GM06990 (cell line): ENCODE measurements around the gene SOHLH2.

Source experiments
- DNase-seq: peaks from one replicate; pipeline ENCODE4 v3.0.0-alpha.2; 2011; ENCODE audit not compliant: insufficient read length; ENCODE audit errors: extremely low read depth
- H3K27me3 ChIP-seq: replicated peaks from 2 replicates; pipeline ENCODE4 v1.6.0; 2011; ENCODE audit warnings: low read length; ENCODE audit not compliant: control insufficient read depth, insufficient read depth
- H3K36me3 ChIP-seq: 2 replicates; pipeline ENCODE4 v1.5.1; 2011; ENCODE audit warnings: low read length; ENCODE audit not compliant: control insufficient read depth, insufficient read depth
- H3K4me3 ChIP-seq: replicated peaks from 2 replicates; pipeline ENCODE4 v1.5.1; 2011; ENCODE audit warnings: low read depth, mild to moderate bottlenecking, control low read depth, low read length
- TF ChIP-seq, protein P1 (sequence below): IDR thresholded peaks from 2 replicates; pipeline ENCODE4 v1.5.1; 2011; ENCODE audit warnings: low read length, control low read depth, mild to moderate bottlenecking, inconsistent platforms; ENCODE audit not compliant: insufficient read depth, poor library complexity, severe bottlenecking

Gene SOHLH2, protein sequence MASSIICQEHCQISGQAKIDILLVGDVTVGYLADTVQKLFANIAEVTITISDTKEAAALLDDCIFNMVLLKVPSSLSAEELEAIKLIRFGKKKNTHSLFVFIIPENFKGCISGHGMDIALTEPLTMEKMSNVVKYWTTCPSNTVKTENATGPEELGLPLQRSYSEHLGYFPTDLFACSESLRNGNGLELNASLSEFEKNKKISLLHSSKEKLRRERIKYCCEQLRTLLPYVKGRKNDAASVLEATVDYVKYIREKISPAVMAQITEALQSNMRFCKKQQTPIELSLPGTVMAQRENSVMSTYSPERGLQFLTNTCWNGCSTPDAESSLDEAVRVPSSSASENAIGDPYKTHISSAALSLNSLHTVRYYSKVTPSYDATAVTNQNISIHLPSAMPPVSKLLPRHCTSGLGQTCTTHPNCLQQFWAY

GRCh38 chr13:36214163-36214921, at the start of gene SOHLH2:
SOHLH2 (minus strand) TSS chr13:36214556; CDS start chr13:36214526, 30 bp downstream.
- H3K27me3 ChIP-seq = no peaks in the 10 kb centered on the region
- no peak within 1 kb of the TSS for H3K4me3 ChIP-seq
- TF ChIP-seq, protein P1, sequence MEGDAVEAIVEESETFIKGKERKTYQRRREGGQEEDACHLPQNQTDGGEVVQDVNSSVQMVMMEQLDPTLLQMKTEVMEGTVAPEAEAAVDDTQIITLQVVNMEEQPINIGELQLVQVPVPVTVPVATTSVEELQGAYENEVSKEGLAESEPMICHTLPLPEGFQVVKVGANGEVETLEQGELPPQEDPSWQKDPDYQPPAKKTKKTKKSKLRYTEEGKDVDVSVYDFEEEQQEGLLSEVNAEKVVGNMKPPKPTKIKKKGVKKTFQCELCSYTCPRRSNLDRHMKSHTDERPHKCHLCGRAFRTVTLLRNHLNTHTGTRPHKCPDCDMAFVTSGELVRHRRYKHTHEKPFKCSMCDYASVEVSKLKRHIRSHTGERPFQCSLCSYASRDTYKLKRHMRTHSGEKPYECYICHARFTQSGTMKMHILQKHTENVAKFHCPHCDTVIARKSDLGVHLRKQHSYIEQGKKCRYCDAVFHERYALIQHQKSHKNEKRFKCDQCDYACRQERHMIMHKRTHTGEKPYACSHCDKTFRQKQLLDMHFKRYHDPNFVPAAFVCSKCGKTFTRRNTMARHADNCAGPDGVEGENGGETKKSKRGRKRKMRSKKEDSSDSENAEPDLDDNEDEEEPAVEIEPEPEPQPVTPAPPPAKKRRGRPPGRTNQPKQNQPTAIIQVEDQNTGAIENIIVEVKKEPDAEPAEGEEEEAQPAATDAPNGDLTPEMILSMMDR = no peak
- H3K36me3 ChIP-seq = no peaks in the 10 kb centered on the region
- peak; percentile 3 for DNase-seq

DNA sequence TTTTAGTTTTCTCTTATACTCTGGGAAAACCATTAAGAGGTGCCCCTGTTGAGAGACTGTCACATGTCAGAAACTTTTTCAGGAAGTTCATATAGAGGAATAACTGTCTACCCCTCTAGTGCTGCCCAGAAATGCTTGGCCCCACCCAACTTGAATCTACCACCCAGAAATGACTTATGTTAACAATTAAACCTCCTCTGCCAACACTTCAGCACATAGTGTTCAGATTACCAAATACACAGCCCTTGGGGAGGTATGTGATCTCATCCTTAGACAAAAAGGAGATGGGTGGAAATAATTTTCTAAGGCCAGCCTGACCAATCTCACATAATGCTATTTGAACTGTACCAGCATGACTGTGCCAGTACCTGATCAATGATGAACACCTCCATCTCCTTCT, 47.6 kb upstream of the SOHLH2 start:
- Histone ChIP-seq H3K4me3 (no peak overlapping the region), H3K36me3 (no peaks in the 10 kb centered on the region), H3K27me3 (no peaks in the 10 kb centered on the region)
- no peak for DNase-seq
- TF ChIP-seq, protein P1 = no peak

GRCh38 chr13:36261011-36261410, 46.7 kb upstream of the SOHLH2 start:
- DNase-seq = no peak
- H3K36me3 ChIP-seq = no peaks in the 10 kb centered on the region
- TF ChIP-seq, protein P1 = no peak
- H3K27me3 ChIP-seq = no peaks in the 10 kb centered on the region
- no peak overlapping the region for H3K4me3 ChIP-seq

- Histone ChIP-seq H3K36me3 (no peaks in the 10 kb centered on the region), H3K4me3 (no peak overlapping the region), H3K27me3 (no peaks in the 10 kb centered on the region)
- TF ChIP-seq, protein P1 = no peak
- no peak for DNase-seq
These were observed 45.2 kb upstream of the SOHLH2 start for GRCh38 chr13:36259361-36260137.

GRCh38 chr13:36258831-36259230, 44.5 kb upstream of the SOHLH2 start:
- Histone ChIP-seq H3K4me3 (no peak overlapping the region), H3K36me3 (no peaks in the 10 kb centered on the region), H3K27me3 (no peaks in the 10 kb centered on the region)
- DNase-seq = no peak
- TF ChIP-seq, protein P1 = no peak
